ENCODE results near the gene TRAPPC3L.

TRAPPC3L gene

GRCh38 chr6:116562019-116562403, 16.5 kb upstream of the TRAPPC3L start:
- no peak for TF ChIP-seq PPARA (CRISPR knock-in tag; IDR thresholded peaks at IDR 0.05; ENCODE audit: borderline replicate concordance)
- no peak for TF ChIP-seq ISL1 (CRISPR knock-in tag; IDR thresholded peaks at IDR 0.05)
- no peak for TF ChIP-seq RARB (CRISPR knock-in tag; IDR thresholded peaks at IDR 0.05)
- no peak for TF ChIP-seq ESRRG (CRISPR knock-in tag; IDR thresholded peaks at IDR 0.05)
- TF ChIP-seq, protein P1, sequence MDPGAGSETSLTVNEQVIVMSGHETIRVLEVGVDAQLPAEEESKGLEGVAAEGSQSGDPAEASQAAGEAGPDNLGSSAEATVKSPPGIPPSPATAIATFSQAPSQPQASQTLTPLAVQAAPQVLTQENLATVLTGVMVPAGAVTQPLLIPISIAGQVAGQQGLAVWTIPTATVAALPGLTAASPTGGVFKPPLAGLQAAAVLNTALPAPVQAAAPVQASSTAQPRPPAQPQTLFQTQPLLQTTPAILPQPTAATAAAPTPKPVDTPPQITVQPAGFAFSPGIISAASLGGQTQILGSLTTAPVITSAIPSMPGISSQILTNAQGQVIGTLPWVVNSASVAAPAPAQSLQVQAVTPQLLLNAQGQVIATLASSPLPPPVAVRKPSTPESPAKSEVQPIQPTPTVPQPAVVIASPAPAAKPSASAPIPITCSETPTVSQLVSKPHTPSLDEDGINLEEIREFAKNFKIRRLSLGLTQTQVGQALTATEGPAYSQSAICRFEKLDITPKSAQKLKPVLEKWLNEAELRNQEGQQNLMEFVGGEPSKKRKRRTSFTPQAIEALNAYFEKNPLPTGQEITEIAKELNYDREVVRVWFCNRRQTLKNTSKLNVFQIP (CRISPR knock-in tag; IDR thresholded peaks at IDR 0.05; ENCODE audit: borderline replicate concordance, low read depth), result no peak
- TF ChIP-seq ZNF565 (CRISPR knock-in tag; conservative IDR thresholded peaks at IDR 0.05; ENCODE audit: low read depth), result no peak
- TF ChIP-seq ZNF8 (CRISPR knock-in tag; IDR thresholded peaks at IDR 0.05), result no peak
- no peak for TF ChIP-seq TOX (CRISPR knock-in tag; IDR thresholded peaks at IDR 0.05; ENCODE audit: borderline replicate concordance)
- TF ChIP-seq TSHZ2 (CRISPR knock-in tag; IDR thresholded peaks at IDR 0.05), result no peak
- TF ChIP-seq CSRNP3 (CRISPR knock-in tag; IDR thresholded peaks at IDR 0.05), result no peak
- TF ChIP-seq BACH2 (CRISPR knock-in tag; IDR thresholded peaks at IDR 0.05; ENCODE audit: borderline replicate concordance), result no peak
- TF ChIP-seq SNAI2 (CRISPR knock-in tag; IDR thresholded peaks at IDR 0.05), result no peak
- no peak for TF ChIP-seq CSDC2 (CRISPR knock-in tag; IDR thresholded peaks at IDR 0.05)
- TF ChIP-seq ZNF70 (CRISPR knock-in tag; IDR thresholded peaks at IDR 0.05), result no peak
- TF ChIP-seq TCF4 (CRISPR knock-in tag; IDR thresholded peaks at IDR 0.05; ENCODE audit: borderline replicate concordance), result no peak
- TF ChIP-seq ARNTL (CRISPR knock-in tag; IDR thresholded peaks at IDR 0.05; ENCODE audit: borderline replicate concordance, low read depth), result no peak
- TF ChIP-seq GLIS3 (CRISPR knock-in tag; IDR thresholded peaks at IDR 0.05), result no peak
- TF ChIP-seq ZC3H10 (CRISPR knock-in tag; IDR thresholded peaks at IDR 0.05), result no peak
- no peak for ATAC-seq

GRCh38 chr6:116561377-116562018, 16.0 kb upstream of the TRAPPC3L start:
- TF ChIP-seq CSRNP3 (CRISPR knock-in tag; IDR thresholded peaks at IDR 0.05), result no peak
- no peak for TF ChIP-seq TCF4 (CRISPR knock-in tag; IDR thresholded peaks at IDR 0.05; ENCODE audit: borderline replicate concordance)
- TF ChIP-seq BACH2 (CRISPR knock-in tag; IDR thresholded peaks at IDR 0.05; ENCODE audit: borderline replicate concordance), result no peak
- TF ChIP-seq PPARA (CRISPR knock-in tag; IDR thresholded peaks at IDR 0.05; ENCODE audit: borderline replicate concordance), result no peak
- no peak for TF ChIP-seq CSDC2 (CRISPR knock-in tag; IDR thresholded peaks at IDR 0.05)
- no peak for TF ChIP-seq TSHZ2 (CRISPR knock-in tag; IDR thresholded peaks at IDR 0.05)
- no peak for TF ChIP-seq ZFP30 (CRISPR knock-in tag; IDR thresholded peaks at IDR 0.05)
- TF ChIP-seq SNAI2 (CRISPR knock-in tag; IDR thresholded peaks at IDR 0.05), result no peak
- no peak for TF ChIP-seq TOX (CRISPR knock-in tag; IDR thresholded peaks at IDR 0.05; ENCODE audit: borderline replicate concordance)
- TF ChIP-seq ISL1 (CRISPR knock-in tag; IDR thresholded peaks at IDR 0.05), result no peak
- TF ChIP-seq ZC3H10 (CRISPR knock-in tag; IDR thresholded peaks at IDR 0.05), result no peak
- TF ChIP-seq OSR1 (CRISPR knock-in tag; IDR thresholded peaks at IDR 0.05), result no peak
- no peak for TF ChIP-seq RARB (CRISPR knock-in tag; IDR thresholded peaks at IDR 0.05)
- TF ChIP-seq ZNF8 (CRISPR knock-in tag; IDR thresholded peaks at IDR 0.05), result no peak
- TF ChIP-seq ESRRG (CRISPR knock-in tag; IDR thresholded peaks at IDR 0.05), result no peak
- no peak for TF ChIP-seq GLIS3 (CRISPR knock-in tag; IDR thresholded peaks at IDR 0.05)
- no peak for TF ChIP-seq ZFP3 (CRISPR knock-in tag; IDR thresholded peaks at IDR 0.05)
- TF ChIP-seq, protein P2, sequence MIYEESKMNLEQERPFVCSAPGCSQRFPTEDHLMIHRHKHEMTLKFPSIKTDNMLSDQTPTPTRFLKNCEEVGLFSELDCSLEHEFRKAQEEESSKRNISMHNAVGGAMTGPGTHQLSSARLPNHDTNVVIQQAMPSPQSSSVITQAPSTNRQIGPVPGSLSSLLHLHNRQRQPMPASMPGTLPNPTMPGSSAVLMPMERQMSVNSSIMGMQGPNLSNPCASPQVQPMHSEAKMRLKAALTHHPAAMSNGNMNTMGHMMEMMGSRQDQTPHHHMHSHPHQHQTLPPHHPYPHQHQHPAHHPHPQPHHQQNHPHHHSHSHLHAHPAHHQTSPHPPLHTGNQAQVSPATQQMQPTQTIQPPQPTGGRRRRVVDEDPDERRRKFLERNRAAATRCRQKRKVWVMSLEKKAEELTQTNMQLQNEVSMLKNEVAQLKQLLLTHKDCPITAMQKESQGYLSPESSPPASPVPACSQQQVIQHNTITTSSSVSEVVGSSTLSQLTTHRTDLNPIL (CRISPR knock-in tag; IDR thresholded peaks at IDR 0.05; ENCODE audit: low read depth), result no peak

More at GRCh38 chr6:116561377-116562018, 16.0 kb upstream of the TRAPPC3L start:
- peak; percentile 64 for ATAC-seq
